Measurements from ENCODE around the gene GABARAP.

- TF ChIP-seq CTCF (IDR thresholded peaks at IDR 0.05): no peak
- no peak for TF ChIP-seq POLR2A (IDR thresholded peaks at IDR 0.05)
Measured at GRCh38 chr17:7217113-7217987, 24.9 kb downstream of the GABARAP start.
